ENCODE data around the gene SUMO3.
"Not testable (repeated sequence)": the region's sequence is repeated elsewhere in the genome, so short reads cannot be mapped to it uniquely, and the experiment has no call there.

Gene SUMO3

GRCh38 chr21:44834231-44834950, 16.5 kb upstream of the SUMO3 start:
- no peak for TF ChIP-seq CTCF (IDR thresholded peaks at IDR 0.05; ENCODE audit: low read depth, low read length)
- no peak for DNase-seq (ENCODE audit: extremely low read depth, low read depth)

GRCh38 chr21:44833663-44834062, 15.8 kb upstream of the SUMO3 start:
- no peak for TF ChIP-seq CTCF (IDR thresholded peaks at IDR 0.05; ENCODE audit: low read depth, low read length)
- DNase-seq (ENCODE audit: extremely low read depth, low read depth) = no peak

- not testable (repeated sequence) for DNase-seq (ENCODE audit: extremely low read depth, low read depth)
These were observed 14.8 kb upstream of the SUMO3 start for GRCh38 chr21:44832516-44833255.

- DNase-seq (ENCODE audit: extremely low read depth, low read depth) = no peak
- no peak for TF ChIP-seq CTCF (IDR thresholded peaks at IDR 0.05; ENCODE audit: low read depth, low read length)
These were observed 13.5 kb upstream of the SUMO3 start for GRCh38 chr21:44831227-44831860.

GRCh38 chr21:44829507-44830092, 11.7 kb upstream of the SUMO3 start:
- no peak for TF ChIP-seq CTCF (IDR thresholded peaks at IDR 0.05; ENCODE audit: low read depth, low read length)
- DNase-seq (ENCODE audit: extremely low read depth, low read depth) = no peak

- DNase-seq (ENCODE audit: extremely low read depth, low read depth) = no peak
- TF ChIP-seq CTCF (IDR thresholded peaks at IDR 0.05; ENCODE audit: low read depth, low read length) = no peak
These were observed 10.6 kb upstream of the SUMO3 start for GRCh38 chr21:44828362-44829056.

GRCh38 chr21:44823179-44823660, 5.4 kb upstream of the SUMO3 start:
- DNase-seq (ENCODE audit: extremely low read depth, low read depth) = no peak
- no peak for TF ChIP-seq CTCF (IDR thresholded peaks at IDR 0.05; ENCODE audit: low read depth, low read length)

All from AG09319 (cell line).